GM20431 (cell line): ENCODE data around the gene SUB1.
"Not testable (repeated sequence)": the region's sequence is repeated elsewhere in the genome, so short reads cannot be mapped to it uniquely, and the experiment has no call there.

Experiments used
- in situ Hi-C: fragments of 300-500 bp; cut with MseI, MboI; formaldehyde crosslinking; loops from one replicate; pipeline ENCODE4 v1.15.0; 2020; ENCODE audit warnings: low sequenced_read_pairs; ENCODE audit not compliant: unreplicated experiment

The SUB1 gene

GRCh38 chr5:32585446-32586275 lies at the start of gene SUB1:
SUB1 (plus strand) TSS chr5:32585557; CDS start chr5:32588513, 2,956 bp downstream.
- in situ Hi-C loops: no loop called here

GRCh38 chr5:32536246-32536645 lies 49.1 kb upstream of the SUB1 start:
- in situ Hi-C loops: no loop called here

- in situ Hi-C loops: not testable (repeated sequence)
Measured at GRCh38 chr5:32537437-32538029, 47.8 kb upstream of the SUB1 start.

- in situ Hi-C loops: no loop called here
Measured at GRCh38 chr5:32538031-32538547, 47.3 kb upstream of the SUB1 start.

GRCh38 chr5:32539981-32540845 lies 45.1 kb upstream of the SUB1 start:
- in situ Hi-C loops: no loop called here

GRCh38 chr5:32541241-32541640 lies 44.1 kb upstream of the SUB1 start:
- in situ Hi-C loops: no loop called here

- in situ Hi-C loops: no loop called here
Measured at GRCh38 chr5:32542216-32543059, 42.9 kb upstream of the SUB1 start.

- in situ Hi-C loops: no loop called here
Measured at GRCh38 chr5:32543291-32543690, 42.1 kb upstream of the SUB1 start.

- in situ Hi-C loops: no loop called here
Measured at GRCh38 chr5:32545102-32545800, 40.1 kb upstream of the SUB1 start.

- in situ Hi-C loops: no loop called here
Measured at GRCh38 chr5:32551194-32551593, 34.2 kb upstream of the SUB1 start.

- in situ Hi-C loops: no loop called here
Measured at GRCh38 chr5:32551865-32552264, 33.5 kb upstream of the SUB1 start.

GRCh38 chr5:32552491-32552890 lies 32.9 kb upstream of the SUB1 start:
- in situ Hi-C loops: not testable (repeated sequence)

GRCh38 chr5:32552936-32553335 lies 32.4 kb upstream of the SUB1 start:
- in situ Hi-C loops: no loop called here

- in situ Hi-C loops: not testable (repeated sequence)
Measured at GRCh38 chr5:32554181-32554780, 31.1 kb upstream of the SUB1 start.

GRCh38 chr5:32556543-32556942 lies 28.8 kb upstream of the SUB1 start:
- in situ Hi-C loops: not testable (repeated sequence)

GRCh38 chr5:32559411-32559810 lies 25.9 kb upstream of the SUB1 start:
- in situ Hi-C loops: no loop called here

GRCh38 chr5:32559921-32560320 lies 25.4 kb upstream of the SUB1 start:
- in situ Hi-C loops: no loop called here

GRCh38 chr5:32562056-32562455 lies 23.3 kb upstream of the SUB1 start:
- in situ Hi-C loops: no loop called here

- in situ Hi-C loops: no loop called here
Measured at GRCh38 chr5:32562843-32563242, 22.5 kb upstream of the SUB1 start.
